GM10266 (cell line): ENCODE data around the gene SCAF11.

Experiments
- DNase-seq: peaks from one replicate; pipeline ENCODE4 v3.0.0; 2012; ENCODE audit errors: extremely low spot score
- TF ChIP-seq, protein P1 (sequence below): IDR thresholded peaks from 2 replicates; pipeline ENCODE4 v1.5.1; 2012; ENCODE audit warnings: mild to moderate bottlenecking, low read depth; ENCODE audit not compliant: control insufficient read depth, insufficient read depth; ENCODE audit errors: missing control alignments

The SCAF11 gene

DNA sequence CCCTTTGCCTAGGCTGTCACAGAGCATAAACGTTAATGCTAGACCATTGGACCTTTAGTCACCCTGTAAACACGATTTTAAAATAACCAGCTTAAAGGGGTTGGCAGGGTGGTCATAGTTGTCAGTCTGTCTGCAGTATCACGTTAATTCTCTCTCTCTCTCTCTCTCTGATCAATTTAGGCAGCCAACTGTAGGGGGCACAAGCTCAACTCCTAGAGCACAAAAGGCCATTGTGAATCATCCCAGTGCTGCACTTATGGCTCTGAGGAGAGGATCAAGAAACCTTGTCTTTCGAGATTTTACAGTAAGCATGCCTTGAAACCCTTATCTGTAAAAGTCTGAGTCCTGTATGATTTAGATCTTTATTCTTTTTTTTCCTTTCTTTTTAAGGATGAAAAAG lies 97.1 kb downstream of the SCAF11 start:
- no peak for DNase-seq
- TF ChIP-seq, protein P1, sequence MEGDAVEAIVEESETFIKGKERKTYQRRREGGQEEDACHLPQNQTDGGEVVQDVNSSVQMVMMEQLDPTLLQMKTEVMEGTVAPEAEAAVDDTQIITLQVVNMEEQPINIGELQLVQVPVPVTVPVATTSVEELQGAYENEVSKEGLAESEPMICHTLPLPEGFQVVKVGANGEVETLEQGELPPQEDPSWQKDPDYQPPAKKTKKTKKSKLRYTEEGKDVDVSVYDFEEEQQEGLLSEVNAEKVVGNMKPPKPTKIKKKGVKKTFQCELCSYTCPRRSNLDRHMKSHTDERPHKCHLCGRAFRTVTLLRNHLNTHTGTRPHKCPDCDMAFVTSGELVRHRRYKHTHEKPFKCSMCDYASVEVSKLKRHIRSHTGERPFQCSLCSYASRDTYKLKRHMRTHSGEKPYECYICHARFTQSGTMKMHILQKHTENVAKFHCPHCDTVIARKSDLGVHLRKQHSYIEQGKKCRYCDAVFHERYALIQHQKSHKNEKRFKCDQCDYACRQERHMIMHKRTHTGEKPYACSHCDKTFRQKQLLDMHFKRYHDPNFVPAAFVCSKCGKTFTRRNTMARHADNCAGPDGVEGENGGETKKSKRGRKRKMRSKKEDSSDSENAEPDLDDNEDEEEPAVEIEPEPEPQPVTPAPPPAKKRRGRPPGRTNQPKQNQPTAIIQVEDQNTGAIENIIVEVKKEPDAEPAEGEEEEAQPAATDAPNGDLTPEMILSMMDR = no peak

DNA sequence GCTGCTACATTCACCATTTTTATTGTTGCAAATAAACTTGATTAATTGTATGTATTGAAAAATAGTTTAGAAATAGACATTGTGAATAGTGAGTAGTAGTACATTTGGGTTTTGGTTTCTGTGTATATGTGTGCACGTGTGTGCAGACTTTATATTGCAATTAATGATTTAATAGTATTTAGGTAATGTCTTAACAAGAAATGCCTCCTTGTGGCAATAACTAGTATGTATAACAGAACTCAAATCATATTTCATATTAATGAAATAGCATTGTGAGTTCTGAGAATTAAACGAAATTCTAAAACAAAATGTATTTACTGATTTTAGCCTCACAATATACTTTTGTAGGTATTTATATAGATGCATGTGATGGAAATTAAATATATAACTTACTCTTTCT lies 100.1 kb downstream of the SCAF11 start:
- TF ChIP-seq, protein P1 = no peak
- no peak for DNase-seq

DNA sequence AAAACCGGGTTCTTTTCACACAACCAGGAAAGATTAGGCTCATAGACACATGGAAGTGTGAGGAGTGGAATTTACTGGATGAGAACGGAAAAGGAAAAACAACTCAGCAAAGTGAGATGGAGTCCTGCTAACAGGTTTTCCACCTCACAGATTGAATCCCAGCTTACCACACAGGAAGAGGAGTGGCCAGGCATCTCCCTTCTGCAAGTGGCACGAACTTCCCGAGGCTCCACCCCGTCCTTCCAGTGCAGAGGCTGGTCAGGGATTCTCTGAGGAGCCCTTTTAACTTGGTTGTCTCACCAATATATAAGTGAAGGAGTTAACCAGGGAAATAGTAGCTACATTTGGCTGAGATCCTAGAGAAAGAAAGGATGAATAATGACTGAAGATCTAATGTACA lies 102.8 kb downstream of the SCAF11 start:
- no peak for DNase-seq
- TF ChIP-seq, protein P1 = no peak

- DNase-seq = no peak
- TF ChIP-seq, protein P1 = no peak
Measured at GRCh38 chr12:45886685-45887084, 103.7 kb downstream of the SCAF11 start.

DNA sequence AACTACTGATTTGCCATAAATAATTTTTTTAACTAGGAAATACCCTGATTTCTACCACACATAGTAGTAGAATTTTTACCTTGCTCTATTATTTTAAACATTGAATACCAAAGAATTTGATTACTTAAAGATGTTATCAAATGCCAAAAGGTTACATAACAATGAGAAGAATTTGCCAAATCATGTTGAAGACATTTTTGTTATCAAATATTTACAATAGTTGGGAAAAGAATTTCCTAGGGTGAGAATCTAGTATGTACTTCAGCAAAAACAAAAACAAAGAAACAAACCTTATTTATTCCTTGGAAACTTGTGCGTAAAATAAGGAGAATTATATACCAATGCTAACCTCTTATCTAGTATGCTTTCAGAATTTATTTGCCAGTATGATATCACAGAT lies 107.2 kb downstream of the SCAF11 start:
- TF ChIP-seq, protein P1 = no peak
- no peak for DNase-seq

DNA sequence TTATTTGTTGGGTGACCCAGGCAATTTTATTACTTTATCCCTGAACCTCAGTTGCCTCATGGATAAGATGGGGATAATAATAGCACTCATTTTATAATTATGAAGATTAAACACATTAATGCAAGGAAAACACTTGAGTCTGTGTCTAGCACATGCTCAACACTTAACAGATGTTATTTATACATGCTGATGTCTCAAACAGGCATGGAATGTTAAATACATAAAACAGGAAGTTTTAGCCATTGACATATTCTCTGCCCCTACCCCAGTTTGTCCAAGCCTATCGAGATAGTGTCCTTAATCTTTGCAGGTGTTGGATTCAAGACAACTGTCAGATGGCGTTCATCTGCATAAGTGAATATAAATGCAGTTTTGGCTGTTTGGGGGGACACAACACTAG lies 109.8 kb downstream of the SCAF11 start:
- DNase-seq = no peak

GRCh38 chr12:45879363-45879895 lies 110.9 kb downstream of the SCAF11 start:
- TF ChIP-seq, protein P1 = no peak
- DNase-seq = no peak

More for the DNA sequence above, 109.8 kb downstream of the SCAF11 start:
- TF ChIP-seq, protein P1 = no peak
